Lung microvascular endothelial cell (primary cell): ENCODE measurements around the gene KRT2. TPM values are rescaled to one million over a fixed set of nuclear protein-coding genes. Genes with fewer than 3 reads are reported as not detected.
A peak's percentile ranks its signal among the peaks of the same experiment; 100 is the strongest.
"Not testable (repeated sequence)": the region's sequence is repeated elsewhere in the genome, so short reads cannot be mapped to it uniquely, and the experiment has no call there.

Experiments used
- DNase-seq, 2 donors: peaks; one replicate each; pipeline versions ENCODE4 v3.0.0 to v3.0.0-alpha.2; 2010; ENCODE audit warnings: low read depth in 2 of 2
- total RNA-seq: library from RNA; depleted of rRNA; stranded (reverse); fragments of >200 nt; gene quantifications from 2 replicates; pipeline ENCODE4 v1.2.1, GENCODE V29; 2014

KRT2 gene
- total RNA-seq, 1 donor from 2014 or later: not detected

GRCh38 chr12:52685406-52685890, 33.4 kb upstream of the KRT2 start:
- DNase-seq: no peak

GRCh38 chr12:52684431-52684830, 32.4 kb upstream of the KRT2 start:
- DNase-seq: no peak

GRCh38 chr12:52683575-52684300, 31.7 kb upstream of the KRT2 start:
- no peak for DNase-seq

GRCh38 chr12:52682938-52683574, 31.0 kb upstream of the KRT2 start:
- no peak for DNase-seq

GRCh38 chr12:52682381-52682660, 30.3 kb upstream of the KRT2 start:
- DNase-seq: no peak

GRCh38 chr12:52681526-52682380, 29.7 kb upstream of the KRT2 start:
- no peak for DNase-seq

GRCh38 chr12:52680363-52680762, 28.4 kb upstream of the KRT2 start, which contains the start of gene KRT1:
Gene KRT1 (minus strand): TSS chr12:52680407. CDS start chr12:52680348, 59 bp downstream.
- DNase-seq: no peak

- no peak for DNase-seq
Measured at GRCh38 chr12:52679875-52680274, 27.9 kb upstream of the KRT2 start.

- DNase-seq: no peak
Measured at GRCh38 chr12:52677671-52678070, 25.7 kb upstream of the KRT2 start.

- no peak for DNase-seq
Measured at GRCh38 chr12:52677126-52677525, 25.1 kb upstream of the KRT2 start.

GRCh38 chr12:52676163-52676562, 24.2 kb upstream of the KRT2 start:
- DNase-seq: no peak

GRCh38 chr12:52675301-52675701, 23.3 kb upstream of the KRT2 start:
- DNase-seq: no peak

- no peak for DNase-seq
Measured at GRCh38 chr12:52674433-52674775, 22.4 kb upstream of the KRT2 start.

- DNase-seq: no peak
Measured at GRCh38 chr12:52673713-52674432, 21.9 kb upstream of the KRT2 start.

GRCh38 chr12:52673217-52673616, 21.2 kb upstream of the KRT2 start:
- DNase-seq: no peak

GRCh38 chr12:52672321-52672933, 20.4 kb upstream of the KRT2 start:
- peak in 1 of 2 donors; percentile 13 for DNase-seq

GRCh38 chr12:52670961-52671360, 18.9 kb upstream of the KRT2 start:
- no peak for DNase-seq

GRCh38 chr12:52670506-52670905, 18.5 kb upstream of the KRT2 start:
- DNase-seq: no peak

- DNase-seq: not testable (repeated sequence)
Measured at GRCh38 chr12:52669941-52670340, 17.9 kb upstream of the KRT2 start.

- DNase-seq: no peak
Measured at GRCh38 chr12:52669426-52669825, 17.4 kb upstream of the KRT2 start.

GRCh38 chr12:52667931-52668330, 15.9 kb upstream of the KRT2 start:
- DNase-seq: no peak
